Measurements from ENCODE around the gene GCK.

GRCh38 chr7:44222776-44223261 lies 33.6 kb upstream of the GCK start:
- no peak for TF ChIP-seq CTCF (IDR thresholded peaks at IDR 0.05)
- no peak for TF ChIP-seq EZH2phosphoT487 (IDR thresholded peaks at IDR 0.05; ENCODE audit: borderline replicate concordance, low read depth)
- no peak for TF ChIP-seq POLR2AphosphoS5 (IDR thresholded peaks at IDR 0.05; ENCODE audit: low read depth, low read length)
- no peak for TF ChIP-seq MAX (IDR thresholded peaks at IDR 0.05; ENCODE audit: low read depth)
- no peak for TF ChIP-seq TAF1 (IDR thresholded peaks at IDR 0.05; ENCODE audit: borderline replicate concordance, low read depth, low read length)
- no peak for TF ChIP-seq REST (IDR thresholded peaks at IDR 0.05; ENCODE audit: low read depth, low read length)
- no peak for TF ChIP-seq USF2 (IDR thresholded peaks at IDR 0.05; ENCODE audit: borderline replicate concordance, low read depth, low read length)
- TF ChIP-seq YY1 (IDR thresholded peaks at IDR 0.05; ENCODE audit: low read depth), result no peak

All from SK-N-SH (cell line).